Inflammatory macrophage treated with lipopolysaccharide for 1 hour (primary cell): ENCODE data around the gene RBBP6.

Experiments used
- DNase-seq, 2 donors: peaks; one replicate each; pipeline ENCODE4 v3.0.0-alpha.2; 2020 to 2022

The RBBP6 gene

GRCh38 chr16:24525970-24526559 is 13.3 kb upstream of the RBBP6 start:
- DNase-seq, result no peak

- peak in 1 of 2 donors; percentile 38 for DNase-seq
Measured at GRCh38 chr16:24526701-24527495, 12.5 kb upstream of the RBBP6 start.

- DNase-seq, result no peak
Measured at GRCh38 chr16:24531166-24531565, 8.2 kb upstream of the RBBP6 start.

- DNase-seq, result peak in 1 of 2 donors; percentile 7
Measured at GRCh38 chr16:24534620-24535019, 4.7 kb upstream of the RBBP6 start.

GRCh38 chr16:24535827-24536226 is 3.5 kb upstream of the RBBP6 start:
- no peak for DNase-seq

- no peak for DNase-seq
Measured at GRCh38 chr16:24536671-24537070, 2.7 kb upstream of the RBBP6 start.

GRCh38 chr16:24537474-24538337 is 1.7 kb upstream of the RBBP6 start:
- DNase-seq, result no peak

GRCh38 chr16:24538756-24539294 is 541 bp upstream of the RBBP6 start:
- no peak for DNase-seq

- DNase-seq, result peak; percentile 46 to 47
Measured at GRCh38 chr16:24539850-24540601, 660 bp downstream of the RBBP6 start.

GRCh38 chr16:24540602-24541210 is 1.3 kb downstream of the RBBP6 start:
- peak in 1 of 2 donors; percentile 30 for DNase-seq

- no peak for DNase-seq
Measured at GRCh38 chr16:24541233-24541933, 2.0 kb downstream of the RBBP6 start.

GRCh38 chr16:24543949-24544348 is 4.6 kb downstream of the RBBP6 start:
- no peak for DNase-seq

- no peak for DNase-seq
Measured at GRCh38 chr16:24544640-24545039, 5.3 kb downstream of the RBBP6 start.

GRCh38 chr16:24550295-24550694 is 10.9 kb downstream of the RBBP6 start:
- DNase-seq, result no peak

- no peak for DNase-seq
Measured at GRCh38 chr16:24552705-24553246, 13.4 kb downstream of the RBBP6 start.

- DNase-seq, result no peak
Measured at GRCh38 chr16:24553983-24554382, 14.6 kb downstream of the RBBP6 start.

- DNase-seq, result no peak
Measured at GRCh38 chr16:24555346-24555872, 16.0 kb downstream of the RBBP6 start.

GRCh38 chr16:24562811-24563210 is 23.4 kb downstream of the RBBP6 start:
- no peak for DNase-seq

GRCh38 chr16:24568392-24568791 is 29.0 kb downstream of the RBBP6 start:
- DNase-seq, result no peak

GRCh38 chr16:24571096-24571495 is 31.7 kb downstream of the RBBP6 start:
- peak; percentile 19 to 58 for DNase-seq

- no peak for DNase-seq
Measured at GRCh38 chr16:24572069-24572468, 32.7 kb downstream of the RBBP6 start.
